IMR-90 (cell line): ENCODE measurements around the gene HOXB2. TPM values are rescaled to one million over a fixed set of nuclear protein-coding genes. Genes with fewer than 3 reads are reported as not detected.

ENCODE experiments used
- ATAC-seq: fragments of 200-7000 bp; cut with Tn5 transposase; 2 replicates; pipeline ENCODE4 v1.9.1; 2020; ENCODE audit warnings: low read depth, mild to moderate bottlenecking, moderate library complexity
- BruUV-seq: library from RNA; stranded (reverse); fragments of 400-500 nt; replicated peaks from 2 replicates; lab custom pipeline; 2021; lab: Mats Ljungman, UMichigan
- CTCF ChIA-PET: fragments of 300-600 bp; formaldehyde crosslinking; extraction: SDS; loops from one replicate; lab custom pipeline; 2021; ENCODE audit warnings: antibody characterized with exemption; lab: Yijun Ruan, JAX
- POLR2A ChIA-PET: fragments of 300-600 bp; sonication (Branson Sonifier 250); formaldehyde crosslinking; loops from one replicate; lab custom pipeline; 2022; ENCODE audit warnings: antibody characterized with exemption; ENCODE audit not compliant: unreplicated experiment; lab: Charles Lee
- DNase-seq: peaks from one replicate; pipeline ENCODE4 v3.0.0; 2013
- H2AFZ ChIP-seq: replicated peaks from 2 replicates; pipeline ENCODE3; 2013; ENCODE audit warnings: low read length, mild to moderate bottlenecking; ENCODE audit not compliant: poor library complexity
- H2AK5ac ChIP-seq: 2 replicates; pipeline ENCODE4 v1.6.1; 2013; ENCODE audit warnings: low read depth, low read length, inconsistent platforms
- H2AK9ac ChIP-seq: replicated peaks from 2 replicates; pipeline ENCODE3; 2013; ENCODE audit warnings: mild to moderate bottlenecking, low read depth, low read length, moderate library complexity; ENCODE audit not compliant: poor library complexity
- H2BK120ac ChIP-seq: 2 replicates; pipeline ENCODE4 v1.6.1; 2013; ENCODE audit warnings: low read depth, low read length, inconsistent platforms
- H2BK15ac ChIP-seq: 3 replicates; pipeline ENCODE4 v1.6.1; 2013; ENCODE audit warnings: low read depth, low read length, inconsistent platforms
- H2BK20ac ChIP-seq: 2 replicates; pipeline ENCODE4 v1.6.1; 2013; ENCODE audit warnings: low read depth, mild to moderate bottlenecking, inconsistent platforms, low read length, moderate library complexity
- H2BK5ac ChIP-seq: 2 replicates; pipeline ENCODE4 v1.6.1; 2013; ENCODE audit warnings: mild to moderate bottlenecking, low read depth, low read length, inconsistent platforms; ENCODE audit not compliant: poor library complexity, severe bottlenecking
- H3K14ac ChIP-seq: replicated peaks from 2 replicates; pipeline ENCODE4 v1.6.1; 2013; ENCODE audit warnings: low read depth, low read length, inconsistent platforms
- H3K18ac ChIP-seq: 2 replicates; pipeline ENCODE4 v1.6.1; 2013; ENCODE audit warnings: low read depth, low read length, control low read depth
- H3K23ac ChIP-seq: 2 replicates; pipeline ENCODE4 v1.6.1; 2013; ENCODE audit warnings: low read depth, low read length, inconsistent platforms
- H3K27ac ChIP-seq: 2 replicates; pipeline ENCODE4 v1.5.1; 2013; ENCODE audit warnings: mild to moderate bottlenecking, control low read depth, low read length; ENCODE audit not compliant: insufficient read depth
- H3K27me3 ChIP-seq: 2 replicates; pipeline ENCODE4 v1.6.1; 2013; ENCODE audit warnings: low read length; ENCODE audit not compliant: control insufficient read depth, insufficient read depth
- H3K36me3 ChIP-seq: 2 replicates; pipeline ENCODE4 v1.6.1; 2013; ENCODE audit warnings: low read length, mixed read lengths; ENCODE audit not compliant: control insufficient read depth, insufficient read depth
- H3K4ac ChIP-seq: 2 replicates; pipeline ENCODE4 v1.6.1; 2013; ENCODE audit warnings: low read depth, low read length, inconsistent platforms
- H3K4me1 ChIP-seq: 2 replicates; pipeline ENCODE4 v1.6.1; 2013; ENCODE audit warnings: low read length, mixed read lengths; ENCODE audit not compliant: control insufficient read depth, insufficient read depth
- H3K4me2 ChIP-seq: 2 replicates; pipeline ENCODE4 v1.6.1; 2013; ENCODE audit warnings: low read depth, mild to moderate bottlenecking, control low read depth, low read length, moderate library complexity
- H3K4me3 ChIP-seq: 2 replicates; pipeline ENCODE4 v1.5.1; 2013; ENCODE audit warnings: low read depth, mild to moderate bottlenecking, control low read depth, low read length, moderate library complexity; ENCODE audit not compliant: insufficient read depth
- H3K56ac ChIP-seq: 2 replicates; pipeline ENCODE4 v1.6.1; 2013; ENCODE audit warnings: low read length, inconsistent platforms; ENCODE audit not compliant: insufficient read depth; ENCODE audit errors: extremely low read depth
- H3K79me1 ChIP-seq, 2 experiments: 2 replicates each; pipeline ENCODE4 v1.6.1; 2013; ENCODE audit warnings: low read length in 2 of 2, inconsistent platforms in 1 of 2, low read depth in 1 of 2
- H3K9ac ChIP-seq: 2 replicates; pipeline ENCODE4 v1.6.1; 2013; ENCODE audit warnings: low read depth, low read length, control low read depth
- H3K9me1 ChIP-seq: 2 replicates; pipeline ENCODE4 v1.6.1; 2013; ENCODE audit warnings: low read length, inconsistent platforms; ENCODE audit not compliant: insufficient read depth
- H3K9me3 ChIP-seq: 2 replicates; pipeline ENCODE4 v1.6.1; 2013; ENCODE audit warnings: low read length; ENCODE audit not compliant: control insufficient read depth, insufficient read depth
- H4K20me1 ChIP-seq: 2 replicates; pipeline ENCODE4 v1.6.1; 2013; ENCODE audit warnings: low read length, inconsistent platforms; ENCODE audit not compliant: insufficient read depth
- H4K5ac ChIP-seq: 2 replicates; pipeline ENCODE4 v1.6.1; 2013; ENCODE audit warnings: mild to moderate bottlenecking, low read depth, low read length, control low read depth
- H4K8ac ChIP-seq, 2 experiments: 2 replicates each; pipeline ENCODE4 v1.6.1; 2013; ENCODE audit warnings: low read depth in 2 of 2, low read length in 2 of 2, control low read depth in 1 of 2, inconsistent platforms in 1 of 2
- H4K91ac ChIP-seq: 2 replicates; pipeline ENCODE4 v1.6.1; 2013; ENCODE audit warnings: low read depth, low read length, inconsistent platforms; ENCODE audit not compliant: insufficient read depth
- CEBPB ChIP-seq: IDR thresholded peaks from 2 replicates; pipeline ENCODE4 v1.6.1; 2012; ENCODE audit warnings: low read depth, low read length, improper control_type of control experiment
- MAFK ChIP-seq: IDR thresholded peaks from 2 replicates; pipeline ENCODE4 v1.6.1; 2012; ENCODE audit warnings: low read depth, low read length, improper control_type of control experiment
- POLR2A ChIP-seq: IDR thresholded peaks from 2 replicates; pipeline ENCODE4 v1.6.1; 2012; ENCODE audit warnings: mild to moderate bottlenecking, low read depth, low read length
- RAD21 ChIP-seq: IDR thresholded peaks from 2 replicates; pipeline ENCODE4 v1.6.1; 2012; ENCODE audit warnings: low read length, improper control_type of control experiment
- SMC3 ChIP-seq: fragments of 150-350 bp; IDR thresholded peaks from 2 replicates; pipeline ENCODE4 v1.6.1; 2016; ENCODE audit warnings: low read depth, mild to moderate bottlenecking, antibody characterized with exemption, low read length, moderate library complexity
- WGBS, 2 experiments: methylation state at CpG; one replicate each; pipeline versions ENCODE4 v1.1.5 to v1.1.7; 2013; ENCODE audit warnings: missing lambda C conversion rate in 2 of 2; ENCODE audit not compliant: insufficient read length in 1 of 2; ENCODE audit errors: extremely low coverage in 2 of 2; 5-methylcytosine and 5-hydroxymethylcytosine counted together
- dilution Hi-C: fragments of 300-500 bp; cut with HindIII; formaldehyde crosslinking; loops from one replicate; pipeline ENCODE4 v1.14.3; 2018; ENCODE audit warnings: low sequenced_read_pairs; ENCODE audit not compliant: unreplicated experiment
- in situ Hi-C: fragments of 300-500 bp; cut with MboI; formaldehyde crosslinking; loops from 3 replicates; pipeline ENCODE4 v1.14.3; 2019; ENCODE audit warnings: low sequenced_read_pairs, inconsistent platforms, mixed read lengths
- intact Hi-C: fragments of 100-400 bp; cut with micrococcal nuclease; formaldehyde crosslinking; loops from 2 replicates; pipeline ENCODE4 v1.10.0; 2022
- polyA plus RNA-seq, 3 experiments: library from polyadenylated mRNA; depleted of rRNA; stranded (reverse); fragments of >200 nt; gene quantifications; 2 replicates each; pipeline ENCODE4 v1.2.3, GENCODE V29; 2012; ENCODE audit warnings: low replicate concordance in 1 of 3
- total RNA-seq: library from RNA; depleted of rRNA; stranded (reverse); fragments of >200 nt; gene quantifications from 2 replicates; pipeline ENCODE4 v1.2.3, GENCODE V29; 2012
- TF ChIP-seq, protein P1 (sequence below): fragments of 150-350 bp; IDR thresholded peaks from 2 replicates; pipeline ENCODE4 v1.6.1; 2017; ENCODE audit warnings: mild to moderate bottlenecking, antibody characterized with exemption, low read length, low read depth
- TF ChIP-seq, protein P2 (sequence below): fragments of 150-350 bp; IDR thresholded peaks from 2 replicates; pipeline ENCODE4 v1.6.1; 2016; ENCODE audit warnings: low read depth, mild to moderate bottlenecking, low read length, moderate library complexity, borderline replicate concordance
- TF ChIP-seq, protein P3 (sequence below): conservative IDR thresholded peaks from 2 replicates; pipeline ENCODE4 v1.5.1; 2012; ENCODE audit warnings: mild to moderate bottlenecking, low read depth, low read length, improper control_type of control experiment

The HOXB2 gene
- total and polyA plus RNA-seq, 2 of the 4 experiments (the other 2 are of a cell fraction): 2.7 to 29.9 TPM

DNA sequence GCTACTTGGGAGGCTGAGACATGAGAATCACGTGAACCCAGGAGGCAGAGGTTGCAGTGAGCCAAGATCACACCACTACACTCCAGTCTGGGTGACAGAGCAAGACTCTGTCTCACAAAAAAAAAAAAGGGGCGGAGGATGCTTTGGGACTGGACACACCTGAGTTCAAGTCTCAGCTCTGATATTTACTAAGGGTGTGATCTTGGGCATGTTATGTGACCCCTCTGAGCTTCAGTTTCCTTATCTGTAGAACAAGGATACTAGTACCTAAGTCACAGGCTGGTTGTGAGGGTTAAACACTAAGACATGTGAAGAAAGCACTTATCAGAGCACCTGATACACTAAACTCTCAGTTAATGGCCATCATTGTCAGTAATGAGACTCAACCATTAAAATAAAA lies 40.0 kb downstream of the HOXB2 start:
- Histone ChIP-seq H3K18ac (no peak overlapping the region; the same call in 1 of the 2 replicates), H2AK9ac (no peak overlapping the region), H2BK5ac (no peak overlapping the region), H3K36me3 (no peaks in the 10 kb centered on the region), H2BK15ac (no peak overlapping the region), H3K23ac (no peak overlapping the region), H4K20me1 (no peaks in the 10 kb centered on the region), H3K9me1 (0 out of 2 replicates have a peak, but pooled peaks cover 14% of the 10 kb centered on the region), H3K79me1 (peaks cover 0 to 6% of the 10 kb centered on the region in 2 experiments; a peak in 1 of 4 replicates), H3K4me2 (no peak overlapping the region), H3K14ac (no peak overlapping the region), H2BK20ac (no peak overlapping the region), H3K9me3 (no peaks in the 10 kb centered on the region), H3K4ac (no peak overlapping the region), H4K8ac (no peak overlapping the region), H3K27ac (no peak overlapping the region), H3K4me1 (peaks cover 25% of the 10 kb centered on the region), H2BK120ac (no peak overlapping the region; the same call in 1 of the 2 replicates), H4K5ac (no peak overlapping the region), H4K91ac (no peak overlapping the region), H2AFZ (no peak overlapping the region), H3K27me3 (no peaks in the 10 kb centered on the region), H2AK5ac (no peak overlapping the region; the same call in 1 of the 2 replicates), H3K56ac (no peak overlapping the region), H3K4me3 (no peak overlapping the region), H3K9ac (no peak overlapping the region)
- ChIA-PET CTCF (interaction anchor here (0.5 to 2.0 kb wide), 5 partner anchors 9 to 173 kb away, joined by 3 to 4 read pairs (median 3); no protein-coding TSS in a partner anchor), POLR2A (interaction anchor here (1.3 kb wide), 1 partner anchor 36 kb away, joined by 4 read pairs; no protein-coding TSS in a partner anchor)
- no peak for DNase-seq
- dilution Hi-C loops (no loop called here), intact Hi-C loops (loop anchor here (1.0 kb wide), 1 partner anchor 36 kb away; no protein-coding TSS in a partner anchor), in situ Hi-C loops (no loop called here)
- ATAC-seq: no peak
- no TSS peak for BruUV-seq
- TF ChIP-seq, protein P1, sequence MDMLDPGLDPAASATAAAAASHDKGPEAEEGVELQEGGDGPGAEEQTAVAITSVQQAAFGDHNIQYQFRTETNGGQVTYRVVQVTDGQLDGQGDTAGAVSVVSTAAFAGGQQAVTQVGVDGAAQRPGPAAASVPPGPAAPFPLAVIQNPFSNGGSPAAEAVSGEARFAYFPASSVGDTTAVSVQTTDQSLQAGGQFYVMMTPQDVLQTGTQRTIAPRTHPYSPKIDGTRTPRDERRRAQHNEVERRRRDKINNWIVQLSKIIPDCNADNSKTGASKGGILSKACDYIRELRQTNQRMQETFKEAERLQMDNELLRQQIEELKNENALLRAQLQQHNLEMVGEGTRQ: no peak
- TF ChIP-seq CEBPB (no peak), RAD21 (no peak), MAFK (no peak), POLR2A (no peak), SMC3 (no peak)
- TF ChIP-seq, protein P2, sequence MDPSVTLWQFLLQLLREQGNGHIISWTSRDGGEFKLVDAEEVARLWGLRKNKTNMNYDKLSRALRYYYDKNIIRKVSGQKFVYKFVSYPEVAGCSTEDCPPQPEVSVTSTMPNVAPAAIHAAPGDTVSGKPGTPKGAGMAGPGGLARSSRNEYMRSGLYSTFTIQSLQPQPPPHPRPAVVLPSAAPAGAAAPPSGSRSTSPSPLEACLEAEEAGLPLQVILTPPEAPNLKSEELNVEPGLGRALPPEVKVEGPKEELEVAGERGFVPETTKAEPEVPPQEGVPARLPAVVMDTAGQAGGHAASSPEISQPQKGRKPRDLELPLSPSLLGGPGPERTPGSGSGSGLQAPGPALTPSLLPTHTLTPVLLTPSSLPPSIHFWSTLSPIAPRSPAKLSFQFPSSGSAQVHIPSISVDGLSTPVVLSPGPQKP: no peak
- TF ChIP-seq, protein P3, sequence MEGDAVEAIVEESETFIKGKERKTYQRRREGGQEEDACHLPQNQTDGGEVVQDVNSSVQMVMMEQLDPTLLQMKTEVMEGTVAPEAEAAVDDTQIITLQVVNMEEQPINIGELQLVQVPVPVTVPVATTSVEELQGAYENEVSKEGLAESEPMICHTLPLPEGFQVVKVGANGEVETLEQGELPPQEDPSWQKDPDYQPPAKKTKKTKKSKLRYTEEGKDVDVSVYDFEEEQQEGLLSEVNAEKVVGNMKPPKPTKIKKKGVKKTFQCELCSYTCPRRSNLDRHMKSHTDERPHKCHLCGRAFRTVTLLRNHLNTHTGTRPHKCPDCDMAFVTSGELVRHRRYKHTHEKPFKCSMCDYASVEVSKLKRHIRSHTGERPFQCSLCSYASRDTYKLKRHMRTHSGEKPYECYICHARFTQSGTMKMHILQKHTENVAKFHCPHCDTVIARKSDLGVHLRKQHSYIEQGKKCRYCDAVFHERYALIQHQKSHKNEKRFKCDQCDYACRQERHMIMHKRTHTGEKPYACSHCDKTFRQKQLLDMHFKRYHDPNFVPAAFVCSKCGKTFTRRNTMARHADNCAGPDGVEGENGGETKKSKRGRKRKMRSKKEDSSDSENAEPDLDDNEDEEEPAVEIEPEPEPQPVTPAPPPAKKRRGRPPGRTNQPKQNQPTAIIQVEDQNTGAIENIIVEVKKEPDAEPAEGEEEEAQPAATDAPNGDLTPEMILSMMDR: no peak
- WGBS, 2 experiments: no CpG with 5 or more reads among the region's 2 CpGs
